ENCODE measurements around the gene MORC3. TPM values are rescaled to one million over a fixed set of nuclear protein-coding genes. Genes with fewer than 3 reads are reported as not detected.

The MORC3 gene
- total RNA-seq, 1 donor from 2014 or later: 29.2 TPM

DNA sequence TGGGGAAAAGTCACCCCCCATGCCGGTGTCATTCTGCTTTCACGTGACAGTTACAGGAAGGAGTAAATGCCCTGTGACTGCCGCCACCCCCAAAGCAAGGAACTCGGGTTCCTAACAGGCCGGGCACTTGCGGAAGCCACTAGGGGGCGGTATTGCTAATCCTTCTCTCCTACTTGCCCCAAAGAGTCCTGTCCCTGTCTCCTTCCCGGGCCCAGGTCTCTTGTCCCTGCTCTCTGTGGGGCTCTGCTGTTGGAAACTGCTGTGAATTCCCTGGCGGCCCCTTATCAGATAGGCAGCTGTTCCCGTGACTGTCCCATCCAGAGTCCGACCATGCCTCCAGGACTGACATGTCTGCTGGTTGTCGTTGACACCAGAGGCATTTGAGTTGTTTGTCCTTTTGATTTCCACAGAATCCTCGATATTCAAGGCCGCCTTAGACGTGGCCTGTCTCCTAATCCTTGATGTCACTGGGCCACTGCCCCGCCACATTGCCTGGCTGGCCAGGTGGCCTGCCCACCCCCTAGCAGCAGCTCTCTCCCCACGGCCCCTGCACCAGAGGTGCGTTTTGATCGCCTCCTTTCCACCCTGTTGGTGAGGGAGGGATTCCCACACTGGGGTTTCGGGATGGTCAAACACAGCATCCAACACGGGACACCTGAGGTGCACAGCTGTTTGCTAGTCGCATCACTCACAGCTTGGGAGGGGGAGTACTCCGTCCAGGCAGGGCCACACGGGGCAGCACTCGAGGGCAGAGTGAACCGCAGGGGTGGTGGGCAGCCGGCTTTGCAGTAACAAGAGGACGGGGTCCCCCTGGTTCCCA is 102.5 kb downstream of the MORC3 start:
- Mint-ChIP-seq H3K36me3 (ENCODE audit: low read depth, unreplicated experiment) (no peaks in the 10 kb centered on the region), H3K27ac (ENCODE audit: unreplicated experiment) (no peak overlapping the region), H3K27me3 (ENCODE audit: low read depth, unreplicated experiment) (no peaks in the 10 kb centered on the region), H3K9me3 (ENCODE audit: unreplicated experiment) (no peaks in the 10 kb centered on the region), H3K4me3 (ENCODE audit: unreplicated experiment) (no peak overlapping the region), H3K4me1 (ENCODE audit: low read depth, unreplicated experiment) (peaks cover 19% of the 10 kb centered on the region)
- H3K4me3 ChIP-seq (ENCODE audit: insufficient read depth, low read depth, low read length): no peak overlapping the region
- no peak overlapping the region for H3K9ac ChIP-seq (ENCODE audit: low read length)
- TF ChIP-seq EZH2 (IDR thresholded peaks at IDR 0.05; ENCODE audit: insufficient read depth, low read length): no peak
- TF ChIP-seq, protein P1, sequence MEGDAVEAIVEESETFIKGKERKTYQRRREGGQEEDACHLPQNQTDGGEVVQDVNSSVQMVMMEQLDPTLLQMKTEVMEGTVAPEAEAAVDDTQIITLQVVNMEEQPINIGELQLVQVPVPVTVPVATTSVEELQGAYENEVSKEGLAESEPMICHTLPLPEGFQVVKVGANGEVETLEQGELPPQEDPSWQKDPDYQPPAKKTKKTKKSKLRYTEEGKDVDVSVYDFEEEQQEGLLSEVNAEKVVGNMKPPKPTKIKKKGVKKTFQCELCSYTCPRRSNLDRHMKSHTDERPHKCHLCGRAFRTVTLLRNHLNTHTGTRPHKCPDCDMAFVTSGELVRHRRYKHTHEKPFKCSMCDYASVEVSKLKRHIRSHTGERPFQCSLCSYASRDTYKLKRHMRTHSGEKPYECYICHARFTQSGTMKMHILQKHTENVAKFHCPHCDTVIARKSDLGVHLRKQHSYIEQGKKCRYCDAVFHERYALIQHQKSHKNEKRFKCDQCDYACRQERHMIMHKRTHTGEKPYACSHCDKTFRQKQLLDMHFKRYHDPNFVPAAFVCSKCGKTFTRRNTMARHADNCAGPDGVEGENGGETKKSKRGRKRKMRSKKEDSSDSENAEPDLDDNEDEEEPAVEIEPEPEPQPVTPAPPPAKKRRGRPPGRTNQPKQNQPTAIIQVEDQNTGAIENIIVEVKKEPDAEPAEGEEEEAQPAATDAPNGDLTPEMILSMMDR (IDR thresholded peaks at IDR 0.05; ENCODE audit: insufficient read depth, low read depth, low read length): peak; percentile 70
- H3K9me3 ChIP-seq (ENCODE audit: insufficient read depth, low read depth, low read length): no peaks in the 10 kb centered on the region
- H4K20me1 ChIP-seq (ENCODE audit: insufficient read depth, low read length): no peaks in the 10 kb centered on the region
- H3K36me3 ChIP-seq (ENCODE audit: insufficient read depth, low read length): no peaks in the 10 kb centered on the region
- H3K27ac ChIP-seq (ENCODE audit: low read depth, low read length): no peak overlapping the region
- FAIRE-seq: no peak
- DNase-seq (ENCODE audit: low read depth): peak; percentile 42
- no peaks in the 10 kb centered on the region for H3K27me3 ChIP-seq (ENCODE audit: insufficient read depth, low read length)
- H2AFZ ChIP-seq (ENCODE audit: low read depth, low read length): peak overlapping the region; percentile 28
- peaks cover 13% of the 10 kb centered on the region for H3K4me1 ChIP-seq (ENCODE audit: insufficient read depth, low read length)
- H3K79me2 ChIP-seq (ENCODE audit: insufficient read depth, low read length): no peaks in the 10 kb centered on the region
- no peak overlapping the region for H3K4me2 ChIP-seq (ENCODE audit: low read length)

DNA sequence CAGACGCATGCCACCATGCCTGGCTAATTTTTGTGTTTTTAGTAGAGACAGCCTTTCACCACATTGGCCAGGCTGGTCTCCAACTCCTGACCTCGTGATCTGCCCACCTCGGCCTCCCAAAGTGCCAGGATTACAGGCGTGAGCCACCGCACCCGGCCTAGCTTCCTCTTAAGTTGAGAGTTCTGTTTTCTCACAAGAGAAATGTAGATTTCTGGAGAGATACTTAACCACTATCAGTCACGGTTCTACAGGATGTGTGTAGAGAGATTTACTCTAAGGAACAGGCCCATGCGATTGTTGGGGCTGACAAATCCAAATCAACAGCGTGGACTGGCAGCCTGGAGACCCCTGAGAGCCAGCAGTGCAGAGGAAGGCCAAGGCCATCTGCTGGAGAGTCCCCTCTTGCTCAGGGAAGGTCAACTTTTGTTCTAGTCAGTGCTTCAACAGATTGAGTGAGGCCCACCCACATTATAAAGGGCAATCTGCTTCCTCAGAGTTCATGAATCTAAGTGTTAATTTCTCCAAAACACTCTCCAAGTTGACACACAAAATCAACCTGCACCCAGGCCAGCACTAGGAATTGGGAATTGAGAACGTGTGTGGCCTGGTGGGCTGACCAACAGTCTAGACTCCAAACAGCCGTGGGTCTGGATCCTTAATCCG is 103.9 kb downstream of the MORC3 start:
- DNase-seq (ENCODE audit: low read depth): no peak
- Mint-ChIP-seq H3K4me3 (ENCODE audit: unreplicated experiment) (no peak overlapping the region), H3K36me3 (ENCODE audit: low read depth, unreplicated experiment) (no peaks in the 10 kb centered on the region), H3K27me3 (ENCODE audit: low read depth, unreplicated experiment) (no peaks in the 10 kb centered on the region), H3K9me3 (ENCODE audit: unreplicated experiment) (no peaks in the 10 kb centered on the region), H3K27ac (ENCODE audit: unreplicated experiment) (peak overlapping the region; percentile 58), H3K4me1 (ENCODE audit: low read depth, unreplicated experiment) (peaks cover 25% of the 10 kb centered on the region)
- Histone ChIP-seq H3K9ac (ENCODE audit: low read length) (no peak overlapping the region), H3K4me1 (ENCODE audit: insufficient read depth, low read length) (peaks cover 18% of the 10 kb centered on the region), H3K4me2 (ENCODE audit: low read length) (no peak overlapping the region), H2AFZ (ENCODE audit: low read depth, low read length) (no peak overlapping the region), H3K79me2 (ENCODE audit: insufficient read depth, low read length) (peaks cover 2% of the 10 kb centered on the region), H3K27ac (ENCODE audit: low read depth, low read length) (no peak overlapping the region), H3K4me3 (ENCODE audit: insufficient read depth, low read depth, low read length) (no peak overlapping the region), H3K9me3 (ENCODE audit: insufficient read depth, low read depth, low read length) (no peaks in the 10 kb centered on the region), H3K27me3 (ENCODE audit: insufficient read depth, low read length) (no peaks in the 10 kb centered on the region), H4K20me1 (ENCODE audit: insufficient read depth, low read length) (no peaks in the 10 kb centered on the region), H3K36me3 (ENCODE audit: insufficient read depth, low read length) (no peaks in the 10 kb centered on the region)
- no peak for FAIRE-seq
- no peak for TF ChIP-seq EZH2 (IDR thresholded peaks at IDR 0.05; ENCODE audit: insufficient read depth, low read length)
- TF ChIP-seq, protein P1 (IDR thresholded peaks at IDR 0.05; ENCODE audit: insufficient read depth, low read depth, low read length): no peak

All from astrocyte (in vitro differentiated cells and primary cell).